Lung (tissue), 12 donors: ENCODE data around the gene SMTNL2. TPM values are rescaled to one million over a fixed set of nuclear protein-coding genes. Genes with fewer than 3 reads are reported as not detected.
"Not testable (repeated sequence)": the region's sequence is repeated elsewhere in the genome, so short reads cannot be mapped to it uniquely, and the experiment has no call there.

ENCODE experiments used
- ATAC-seq: fragments of 200-7000 bp; cut with Tn5 transposase; one replicate; pipeline ENCODE4 v1.9.1; 2020; ENCODE audit warnings: moderate number of reproducible peaks; ENCODE audit not compliant: insufficient read depth, low FRiP score
- DNase-seq, 3 donors: peaks; one replicate each; pipeline ENCODE4 v3.0.0-alpha.2; 2013 to 2017
- H3K27ac ChIP-seq, 2 donors: one replicate each; pipeline ENCODE4 v1.5.1; 2013; ENCODE audit warnings: mild to moderate bottlenecking in 2 of 2, moderate library complexity in 2 of 2, control low read depth in 1 of 2, inconsistent platforms in 1 of 2, low read depth in 1 of 2, low read length in 1 of 2
- H3K27me3 ChIP-seq, 3 donors: one replicate each; pipeline ENCODE4 v1.5.1; 2013; ENCODE audit warnings: low read length in 2 of 3; ENCODE audit not compliant: control insufficient read depth in 3 of 3, insufficient read depth in 3 of 3
- H3K36me3 ChIP-seq, 4 donors: one replicate each; pipeline ENCODE4 v1.5.1; 2013; ENCODE audit warnings: low read length in 4 of 4, mild to moderate bottlenecking in 1 of 4, moderate library complexity in 1 of 4; ENCODE audit not compliant: control insufficient read depth in 4 of 4, insufficient read depth in 4 of 4
- H3K4me1 ChIP-seq, 5 donors: one replicate each; pipeline ENCODE4 v1.5.1; 2013; ENCODE audit warnings: low read length in 5 of 5, mild to moderate bottlenecking in 2 of 5, moderate library complexity in 1 of 5; ENCODE audit not compliant: control insufficient read depth in 5 of 5, insufficient read depth in 5 of 5
- H3K4me3 ChIP-seq: one replicate; pipeline ENCODE4 v1.5.1; 2013; ENCODE audit warnings: mild to moderate bottlenecking, control low read depth, moderate library complexity
- H3K9ac ChIP-seq, 2 donors: one replicate each; pipeline ENCODE4 v1.5.1; 2013; ENCODE audit warnings: low read length in 2 of 2, control low read depth in 1 of 2; ENCODE audit not compliant: insufficient read depth in 1 of 2
- H3K9me3 ChIP-seq, 4 donors: one replicate each; pipeline ENCODE4 v1.5.1; 2013; ENCODE audit warnings: low read length in 3 of 4, mild to moderate bottlenecking in 1 of 4, moderate library complexity in 1 of 4; ENCODE audit not compliant: control insufficient read depth in 4 of 4, insufficient read depth in 3 of 4
- WGBS, 2 donors: extraction: QIAGEN DNeasy Blood & Tissue Kit; methylation state at CpG; one replicate each; pipeline ENCODE4 v1.1.7; 2013; 5-methylcytosine and 5-hydroxymethylcytosine counted together
- polyA plus RNA-seq, 2 donors: library from polyadenylated mRNA; stranded (reverse); fragments of 200-250 nt; gene quantifications; one replicate each; pipeline ENCODE4 v1.2.1, GENCODE V29; 2013
- total RNA-seq, 2 donors: library from RNA; depleted of rRNA in 1 of 2; stranded (reverse); fragments of >200 nt in 1 of 2; gene quantifications; one replicate each; pipeline ENCODE4 v1.2.1, GENCODE V29; 2014 to 2021
- TF ChIP-seq, protein P1 (sequence below): IDR thresholded peaks from 2 replicates; pipeline ENCODE4 v1.5.1; 2012; ENCODE audit warnings: mild to moderate bottlenecking; ENCODE audit errors: control extremely low read depth, extremely low read depth
- donor health status: control.
- donor health status: control.
- donor health status: Bipolar disorder and iron deficiency.
- donor health status: healthy.
- donor health status: DM: yes; HTN: yes; CAD: no.

SMTNL2 gene
- total and polyA plus RNA-seq, 4 donors: 1.5 to 18.1 (median 6.9) TPM

DNA sequence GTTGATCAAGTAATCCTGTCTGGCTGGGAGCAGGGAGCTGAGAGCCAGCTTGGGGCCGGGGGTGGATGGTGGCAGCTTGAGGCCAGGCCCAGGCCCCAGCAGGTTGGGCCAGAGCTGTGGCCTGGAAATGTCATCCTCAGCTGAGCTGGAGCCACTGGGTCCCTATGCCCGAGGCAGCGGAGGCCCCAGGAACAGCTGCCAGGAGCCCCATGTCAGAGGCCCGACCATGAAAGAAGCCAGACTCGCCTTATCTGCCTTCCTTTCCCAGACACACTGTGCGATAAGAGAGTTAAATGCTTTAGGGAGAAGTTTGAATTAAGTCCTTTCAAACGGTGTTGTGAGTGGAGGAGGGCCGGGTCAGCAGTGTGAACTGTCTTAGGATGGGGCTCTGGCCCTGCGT lies 3.5 kb downstream of the SMTNL2 start:
- peaks cover 0 to 2% (median 0%) of the 10 kb centered on the region in 4 donors for H3K9me3 ChIP-seq
- peak in 1 of 3 donors; percentile 51 for DNase-seq
- peak overlapping the region in 1 of 2 donors; percentile 16 for H3K9ac ChIP-seq
- no peak overlapping the region for H3K27ac ChIP-seq
- peaks cover 0 to 63% (median 15%) of the 10 kb centered on the region in 5 donors for H3K4me1 ChIP-seq
- 72 to 74% methylated on average over 9 of the region's 9 CpGs for WGBS, 2 donors
- H3K4me3 ChIP-seq: no peak overlapping the region
- H3K36me3 ChIP-seq: no peaks in the 10 kb centered on the region
- no peak for ATAC-seq
- no peaks in the 10 kb centered on the region for H3K27me3 ChIP-seq
- TF ChIP-seq, protein P1, sequence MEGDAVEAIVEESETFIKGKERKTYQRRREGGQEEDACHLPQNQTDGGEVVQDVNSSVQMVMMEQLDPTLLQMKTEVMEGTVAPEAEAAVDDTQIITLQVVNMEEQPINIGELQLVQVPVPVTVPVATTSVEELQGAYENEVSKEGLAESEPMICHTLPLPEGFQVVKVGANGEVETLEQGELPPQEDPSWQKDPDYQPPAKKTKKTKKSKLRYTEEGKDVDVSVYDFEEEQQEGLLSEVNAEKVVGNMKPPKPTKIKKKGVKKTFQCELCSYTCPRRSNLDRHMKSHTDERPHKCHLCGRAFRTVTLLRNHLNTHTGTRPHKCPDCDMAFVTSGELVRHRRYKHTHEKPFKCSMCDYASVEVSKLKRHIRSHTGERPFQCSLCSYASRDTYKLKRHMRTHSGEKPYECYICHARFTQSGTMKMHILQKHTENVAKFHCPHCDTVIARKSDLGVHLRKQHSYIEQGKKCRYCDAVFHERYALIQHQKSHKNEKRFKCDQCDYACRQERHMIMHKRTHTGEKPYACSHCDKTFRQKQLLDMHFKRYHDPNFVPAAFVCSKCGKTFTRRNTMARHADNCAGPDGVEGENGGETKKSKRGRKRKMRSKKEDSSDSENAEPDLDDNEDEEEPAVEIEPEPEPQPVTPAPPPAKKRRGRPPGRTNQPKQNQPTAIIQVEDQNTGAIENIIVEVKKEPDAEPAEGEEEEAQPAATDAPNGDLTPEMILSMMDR: no peak

DNA sequence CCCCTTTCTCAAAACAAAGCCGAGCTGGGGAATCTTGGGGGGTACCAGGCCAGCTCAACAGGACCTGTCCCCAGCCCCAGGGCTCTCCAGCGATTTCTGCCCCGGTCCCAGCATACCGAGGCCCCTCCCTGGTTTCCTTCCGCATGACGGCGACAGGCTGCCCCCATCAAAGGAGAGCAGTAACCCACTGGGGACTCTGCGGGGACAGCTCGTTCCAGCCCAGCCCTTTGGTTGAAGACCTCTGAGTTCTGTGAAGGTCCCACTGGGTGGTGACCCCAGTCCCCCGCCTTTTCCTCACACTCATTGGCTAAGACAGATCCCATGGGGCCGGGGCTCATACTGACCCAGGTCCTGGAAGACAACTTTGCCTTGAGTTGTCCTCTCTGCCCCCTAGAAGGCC lies 4.1 kb downstream of the SMTNL2 start:
- DNase-seq (no peak), ATAC-seq (no peak)
- TF ChIP-seq, protein P1: no peak
- Histone ChIP-seq H3K27ac (no peak overlapping the region), H3K36me3 (no peaks in the 10 kb centered on the region), H3K27me3 (no peaks in the 10 kb centered on the region), H3K4me1 (peaks cover 0 to 63% (median 15%) of the 10 kb centered on the region in 5 donors), H3K9me3 (no peaks in the 10 kb centered on the region), H3K4me3 (no peak overlapping the region), H3K9ac (no peak overlapping the region)
- WGBS, 2 donors: 75 to 79% methylated on average over 11 of the region's 11 CpGs

DNA sequence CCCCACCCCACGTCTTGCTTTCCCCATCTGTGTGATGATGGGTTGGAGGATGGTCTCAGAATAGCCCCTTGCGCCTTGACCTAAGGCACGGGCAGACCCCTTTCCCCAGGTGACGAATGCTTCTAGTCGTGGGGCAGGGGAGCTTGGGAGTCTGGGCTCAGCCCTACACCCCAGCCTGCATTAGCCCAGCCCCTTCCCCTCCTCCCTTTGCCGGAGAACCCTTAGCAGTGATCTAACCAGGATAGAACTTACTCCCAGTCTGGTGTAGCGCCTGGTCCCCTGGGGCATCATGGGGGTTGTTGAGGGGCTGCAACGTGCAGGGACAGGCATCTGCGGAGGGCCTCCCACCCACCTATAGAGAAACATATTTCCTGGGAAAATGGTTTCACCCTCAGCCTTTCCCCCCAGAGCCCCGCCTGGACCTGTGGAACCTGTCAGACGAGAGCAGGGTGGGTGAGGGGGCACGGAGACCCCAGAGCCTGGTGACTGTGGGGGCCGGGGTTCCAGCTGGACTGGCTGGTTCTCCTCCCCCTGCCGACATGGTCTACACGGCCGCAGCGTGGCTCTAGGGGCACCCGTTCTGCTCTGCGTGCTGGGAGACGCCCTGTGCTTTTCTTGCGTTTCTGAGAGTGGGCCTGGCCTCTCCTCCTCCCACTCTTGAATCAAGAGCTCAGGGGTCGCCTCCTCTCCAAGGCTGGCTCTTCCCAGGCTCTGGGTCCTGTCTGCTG lies 4.7 kb downstream of the SMTNL2 start:
- TF ChIP-seq, protein P1: no peak
- WGBS, 2 donors: 80 to 91% methylated on average over 22 of the region's 22 CpGs
- H3K36me3 ChIP-seq: no peaks in the 10 kb centered on the region
- H3K27me3 ChIP-seq: no peaks in the 10 kb centered on the region
- peak in 1 of 3 donors; percentile 17 for DNase-seq
- H3K4me1 ChIP-seq: peaks cover 0 to 60% (median 14%) of the 10 kb centered on the region in 5 donors
- no peak overlapping the region for H3K27ac ChIP-seq
- no peak overlapping the region for H3K9ac ChIP-seq
- no peak overlapping the region for H3K4me3 ChIP-seq
- no peaks in the 10 kb centered on the region for H3K9me3 ChIP-seq
- ATAC-seq: no peak

DNA sequence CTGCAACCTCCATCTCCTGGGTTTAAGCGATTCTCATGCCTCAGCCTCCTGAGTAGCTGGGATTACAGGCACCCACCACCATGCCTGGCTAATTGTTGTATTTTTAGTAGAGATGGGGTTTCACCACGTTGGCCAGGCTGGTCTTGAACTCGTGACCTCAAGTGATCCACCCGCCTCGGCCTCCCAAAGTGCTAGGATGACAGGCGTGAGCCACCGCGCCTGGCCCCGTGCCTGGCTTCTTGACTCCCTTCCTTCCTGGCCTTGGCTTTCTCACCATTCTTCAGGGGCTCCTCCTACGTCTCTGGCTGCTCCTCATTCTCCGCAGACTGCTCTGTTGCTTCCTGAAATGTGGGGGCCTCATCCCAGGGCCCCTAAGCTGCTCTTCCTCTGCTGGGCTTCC lies 5.7 kb downstream of the SMTNL2 start:
- not testable (repeated sequence) for H3K27ac ChIP-seq, H3K9ac ChIP-seq, ATAC-seq, H3K9me3 ChIP-seq, DNase-seq, H3K36me3 ChIP-seq, H3K4me3 ChIP-seq, H3K27me3 ChIP-seq
- peaks cover 0 to 59% (median 7%) of the 10 kb centered on the region in 5 donors for H3K4me1 ChIP-seq
- WGBS, 2 donors: 61 to 68% methylated on average over 11 of the region's 11 CpGs
